ENCODE results near the gene SLC24A3. TPM values are rescaled to one million over a fixed set of nuclear protein-coding genes. Genes with fewer than 3 reads are reported as not detected.

The SLC24A3 gene
- total RNA-seq, 1 donor from 2014 or later: 0.79 TPM

DNA sequence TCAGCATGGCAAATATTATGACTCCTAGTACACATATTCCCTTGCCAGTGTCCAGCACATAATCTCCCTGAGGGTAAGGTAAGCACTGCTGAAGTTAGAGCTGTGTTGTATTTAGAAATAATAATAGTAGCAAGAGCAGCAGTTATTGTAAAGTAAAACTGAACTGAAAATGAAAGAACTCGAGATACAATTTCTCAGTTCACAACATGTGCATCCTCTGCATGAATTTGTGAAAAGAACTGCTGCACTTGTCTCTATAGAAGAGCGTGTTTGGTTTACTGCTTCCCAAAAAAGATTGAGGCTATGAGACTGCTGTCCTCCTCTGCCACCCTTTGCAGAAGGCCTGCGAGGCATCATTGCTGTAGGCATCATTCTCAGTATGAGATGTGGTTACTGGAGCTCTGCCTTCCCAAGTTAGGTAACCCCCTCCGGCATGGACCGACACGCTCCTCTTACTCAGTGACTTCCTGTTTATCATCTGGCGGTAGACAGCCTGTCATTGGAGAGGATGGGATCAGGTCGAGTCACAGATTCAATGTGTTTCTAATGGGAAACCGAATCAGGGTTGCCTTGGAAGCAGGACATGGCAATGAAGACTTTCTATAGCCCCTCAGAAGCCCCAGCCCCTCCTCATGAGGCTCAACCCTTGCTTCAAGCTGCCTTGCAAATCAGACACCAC lies 48.1 kb downstream of the SLC24A3 start:
- Mint-ChIP-seq H3K27me3 (ENCODE audit: low read depth, unreplicated experiment) (peaks cover 7% of the 10 kb centered on the region), H3K4me3 (ENCODE audit: unreplicated experiment) (no peak overlapping the region), H3K4me1 (ENCODE audit: low read depth, unreplicated experiment) (peaks cover 4% of the 10 kb centered on the region), H3K9me3 (ENCODE audit: unreplicated experiment) (no peaks in the 10 kb centered on the region), H3K36me3 (ENCODE audit: low read depth, unreplicated experiment) (no peaks in the 10 kb centered on the region), H3K27ac (ENCODE audit: unreplicated experiment) (no peak overlapping the region)
- Histone ChIP-seq H2AFZ (ENCODE audit: low read depth, low read length) (no peak overlapping the region), H3K27ac (ENCODE audit: low read depth, low read length) (no peak overlapping the region), H3K9ac (ENCODE audit: low read length) (no peak overlapping the region), H3K36me3 (ENCODE audit: insufficient read depth, low read length) (no peaks in the 10 kb centered on the region), H3K9me3 (ENCODE audit: insufficient read depth, low read depth, low read length) (no peaks in the 10 kb centered on the region), H3K27me3 (ENCODE audit: insufficient read depth, low read length) (no peaks in the 10 kb centered on the region), H3K4me3 (ENCODE audit: insufficient read depth, low read depth, low read length) (no peak overlapping the region), H3K4me1 (ENCODE audit: insufficient read depth, low read length) (no peaks in the 10 kb centered on the region), H4K20me1 (ENCODE audit: insufficient read depth, low read length) (no peaks in the 10 kb centered on the region), H3K79me2 (ENCODE audit: insufficient read depth, low read length) (no peaks in the 10 kb centered on the region), H3K4me2 (ENCODE audit: low read length) (no peak overlapping the region)
- DNase-seq (ENCODE audit: low read depth): no peak
- no peak for TF ChIP-seq EZH2 (IDR thresholded peaks at IDR 0.05; ENCODE audit: insufficient read depth, low read length)
- TF ChIP-seq, protein P1, sequence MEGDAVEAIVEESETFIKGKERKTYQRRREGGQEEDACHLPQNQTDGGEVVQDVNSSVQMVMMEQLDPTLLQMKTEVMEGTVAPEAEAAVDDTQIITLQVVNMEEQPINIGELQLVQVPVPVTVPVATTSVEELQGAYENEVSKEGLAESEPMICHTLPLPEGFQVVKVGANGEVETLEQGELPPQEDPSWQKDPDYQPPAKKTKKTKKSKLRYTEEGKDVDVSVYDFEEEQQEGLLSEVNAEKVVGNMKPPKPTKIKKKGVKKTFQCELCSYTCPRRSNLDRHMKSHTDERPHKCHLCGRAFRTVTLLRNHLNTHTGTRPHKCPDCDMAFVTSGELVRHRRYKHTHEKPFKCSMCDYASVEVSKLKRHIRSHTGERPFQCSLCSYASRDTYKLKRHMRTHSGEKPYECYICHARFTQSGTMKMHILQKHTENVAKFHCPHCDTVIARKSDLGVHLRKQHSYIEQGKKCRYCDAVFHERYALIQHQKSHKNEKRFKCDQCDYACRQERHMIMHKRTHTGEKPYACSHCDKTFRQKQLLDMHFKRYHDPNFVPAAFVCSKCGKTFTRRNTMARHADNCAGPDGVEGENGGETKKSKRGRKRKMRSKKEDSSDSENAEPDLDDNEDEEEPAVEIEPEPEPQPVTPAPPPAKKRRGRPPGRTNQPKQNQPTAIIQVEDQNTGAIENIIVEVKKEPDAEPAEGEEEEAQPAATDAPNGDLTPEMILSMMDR (IDR thresholded peaks at IDR 0.05; ENCODE audit: insufficient read depth, low read depth, low read length): no peak
- no peak for FAIRE-seq

DNA sequence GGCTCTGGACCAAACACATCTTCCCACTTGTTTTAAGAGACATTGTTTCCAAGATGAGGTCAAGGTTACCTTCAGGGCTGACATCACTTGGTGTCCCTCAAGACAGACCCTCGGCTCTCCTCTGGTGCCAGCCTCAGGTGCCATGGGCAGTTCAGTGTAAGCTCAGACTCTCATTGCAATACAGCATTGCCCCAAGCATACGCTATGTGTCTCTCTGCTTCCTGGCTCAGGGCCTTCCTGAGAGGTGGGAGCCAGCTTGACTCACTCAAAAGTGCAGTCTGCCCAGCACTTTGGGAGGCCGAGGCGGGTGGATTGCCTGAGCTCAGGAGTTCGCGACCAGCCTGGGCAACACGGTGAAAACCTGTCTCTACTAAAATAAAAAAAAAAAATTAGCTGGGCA lies 51.7 kb downstream of the SLC24A3 start:
- Histone ChIP-seq H2AFZ (ENCODE audit: low read depth, low read length) (no peak overlapping the region), H3K27me3 (ENCODE audit: insufficient read depth, low read length) (no peaks in the 10 kb centered on the region), H4K20me1 (ENCODE audit: insufficient read depth, low read length) (no peaks in the 10 kb centered on the region), H3K9me3 (ENCODE audit: insufficient read depth, low read depth, low read length) (no peaks in the 10 kb centered on the region), H3K4me3 (ENCODE audit: insufficient read depth, low read depth, low read length) (no peak overlapping the region), H3K36me3 (ENCODE audit: insufficient read depth, low read length) (no peaks in the 10 kb centered on the region), H3K4me2 (ENCODE audit: low read length) (no peak overlapping the region), H3K4me1 (ENCODE audit: insufficient read depth, low read length) (no peaks in the 10 kb centered on the region), H3K9ac (ENCODE audit: low read length) (no peak overlapping the region), H3K27ac (ENCODE audit: low read depth, low read length) (no peak overlapping the region), H3K79me2 (ENCODE audit: insufficient read depth, low read length) (no peaks in the 10 kb centered on the region)
- H3K36me3 Mint-ChIP-seq (ENCODE audit: low read depth, unreplicated experiment): no peaks in the 10 kb centered on the region
- no peak overlapping the region for H3K27ac Mint-ChIP-seq (ENCODE audit: unreplicated experiment)
- TF ChIP-seq, protein P1 (IDR thresholded peaks at IDR 0.05; ENCODE audit: insufficient read depth, low read depth, low read length): no peak
- peaks cover 4% of the 10 kb centered on the region for H3K4me1 Mint-ChIP-seq (ENCODE audit: low read depth, unreplicated experiment)
- no peak for DNase-seq (ENCODE audit: low read depth)
- no peaks in the 10 kb centered on the region for H3K9me3 Mint-ChIP-seq (ENCODE audit: unreplicated experiment)
- H3K27me3 Mint-ChIP-seq (ENCODE audit: low read depth, unreplicated experiment): peaks cover 2% of the 10 kb centered on the region
- H3K4me3 Mint-ChIP-seq (ENCODE audit: unreplicated experiment): no peak overlapping the region
- no peak for FAIRE-seq

DNA sequence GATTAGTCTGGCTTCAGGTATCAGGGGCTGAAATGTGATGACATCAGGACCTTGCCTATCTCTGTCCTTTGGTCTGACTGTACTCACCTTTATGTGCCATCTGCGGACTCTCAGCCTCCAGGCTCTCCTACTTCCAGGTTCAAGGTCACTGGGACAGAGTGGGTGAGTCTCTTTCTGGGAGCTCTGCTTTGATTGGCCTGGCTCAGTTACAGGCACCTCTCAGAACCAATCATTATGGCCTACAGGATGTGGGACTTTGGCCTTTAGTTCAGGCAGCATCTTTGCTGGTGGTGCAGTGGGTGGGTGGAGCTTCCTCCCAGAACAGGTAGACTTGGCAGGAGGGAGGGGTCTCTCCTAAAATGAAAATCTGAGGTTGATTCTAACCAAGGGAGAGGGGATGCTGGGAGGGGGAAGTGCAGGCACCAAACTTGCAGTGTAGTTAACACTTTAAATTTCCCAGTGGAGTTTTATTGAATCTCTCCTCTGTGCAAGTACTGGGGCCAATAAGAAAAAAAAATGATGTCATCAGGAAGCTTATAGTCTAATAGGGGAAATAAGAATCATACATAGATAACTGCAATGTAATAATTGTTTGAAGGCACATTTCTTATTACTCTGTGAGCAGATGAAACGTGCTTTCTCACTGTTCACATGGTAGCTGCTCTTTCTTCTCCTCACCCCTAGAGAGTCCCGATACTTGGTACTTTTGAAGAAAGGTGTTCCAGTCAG lies 53.4 kb downstream of the SLC24A3 start:
- H3K9me3 ChIP-seq (ENCODE audit: insufficient read depth, low read depth, low read length): no peaks in the 10 kb centered on the region
- H3K9ac ChIP-seq (ENCODE audit: low read length): no peak overlapping the region
- H3K36me3 ChIP-seq (ENCODE audit: insufficient read depth, low read length): no peaks in the 10 kb centered on the region
- H3K27ac ChIP-seq (ENCODE audit: low read depth, low read length): no peak overlapping the region
- Mint-ChIP-seq H3K4me1 (ENCODE audit: low read depth, unreplicated experiment) (peaks cover 11% of the 10 kb centered on the region), H3K27me3 (ENCODE audit: low read depth, unreplicated experiment) (peaks cover 2% of the 10 kb centered on the region), H3K36me3 (ENCODE audit: low read depth, unreplicated experiment) (no peaks in the 10 kb centered on the region), H3K27ac (ENCODE audit: unreplicated experiment) (no peak overlapping the region), H3K4me3 (ENCODE audit: unreplicated experiment) (no peak overlapping the region), H3K9me3 (ENCODE audit: unreplicated experiment) (no peaks in the 10 kb centered on the region)
- H3K4me2 ChIP-seq (ENCODE audit: low read length): no peak overlapping the region
- FAIRE-seq (no peak), DNase-seq (ENCODE audit: low read depth) (no peak)
- H2AFZ ChIP-seq (ENCODE audit: low read depth, low read length): no peak overlapping the region
- H3K79me2 ChIP-seq (ENCODE audit: insufficient read depth, low read length): no peaks in the 10 kb centered on the region
- H3K4me1 ChIP-seq (ENCODE audit: insufficient read depth, low read length): no peaks in the 10 kb centered on the region
- no peaks in the 10 kb centered on the region for H4K20me1 ChIP-seq (ENCODE audit: insufficient read depth, low read length)
- no peak overlapping the region for H3K4me3 ChIP-seq (ENCODE audit: insufficient read depth, low read depth, low read length)
- TF ChIP-seq EZH2 (IDR thresholded peaks at IDR 0.05; ENCODE audit: insufficient read depth, low read length): no peak
- TF ChIP-seq, protein P1 (IDR thresholded peaks at IDR 0.05; ENCODE audit: insufficient read depth, low read depth, low read length): no peak
- no peaks in the 10 kb centered on the region for H3K27me3 ChIP-seq (ENCODE audit: insufficient read depth, low read length)

Data from astrocyte (in vitro differentiated cells and primary cell).